Mesenchymal stem cell (in vitro differentiated cells and primary cell): ENCODE data around the gene COLGALT1.

Experiments
- DNase-seq: peaks from one replicate; pipeline ENCODE4 v3.0.0-alpha.2; 2013
- H2AFZ ChIP-seq: one replicate; pipeline ENCODE4 v1.6.1; 2013; ENCODE audit warnings: low read depth, mild to moderate bottlenecking, control low read depth, inconsistent platforms, low read length, moderate library complexity
- H2AK5ac ChIP-seq: 2 replicates; pipeline ENCODE4 v1.6.1; 2013; ENCODE audit warnings: low read length, moderate library complexity, mild to moderate bottlenecking, inconsistent platforms; ENCODE audit not compliant: severe bottlenecking
- H2BK120ac ChIP-seq: one replicate; pipeline ENCODE4 v1.6.1; 2013; ENCODE audit warnings: low read depth, mild to moderate bottlenecking, inconsistent platforms, low read length, moderate library complexity
- H2BK12ac ChIP-seq, 2 experiments: one replicate each; pipeline ENCODE4 v1.6.1; 2013; ENCODE audit warnings: inconsistent platforms in 2 of 2, low read length in 2 of 2, mild to moderate bottlenecking in 2 of 2, moderate library complexity in 2 of 2, control low read depth in 1 of 2
- H2BK15ac ChIP-seq: one replicate; pipeline ENCODE4 v1.6.1; 2013; ENCODE audit warnings: mild to moderate bottlenecking, low read depth, inconsistent platforms; ENCODE audit not compliant: poor library complexity, severe bottlenecking
- H2BK5ac ChIP-seq: 2 replicates; pipeline ENCODE4 v1.6.1; 2013; ENCODE audit warnings: low read depth, mild to moderate bottlenecking, low read length, control low read depth, inconsistent platforms; ENCODE audit not compliant: poor library complexity, severe bottlenecking
- H3K14ac ChIP-seq, 2 experiments: one replicate each; pipeline ENCODE4 v1.6.1; 2013; ENCODE audit warnings: inconsistent platforms in 2 of 2, low read length in 2 of 2, control low read depth in 1 of 2, mild to moderate bottlenecking in 1 of 2, moderate library complexity in 1 of 2
- H3K18ac ChIP-seq, 2 experiments: one replicate each; pipeline ENCODE4 v1.6.1; 2013; ENCODE audit warnings: inconsistent platforms in 2 of 2, low read length in 2 of 2, control low read depth in 1 of 2, low read depth in 1 of 2, mild to moderate bottlenecking in 1 of 2
- H3K23ac ChIP-seq, 2 experiments: one replicate each; pipeline ENCODE4 v1.6.1; 2013; ENCODE audit warnings: inconsistent platforms in 2 of 2, low read length in 2 of 2, mild to moderate bottlenecking in 2 of 2, moderate library complexity in 2 of 2, control low read depth in 1 of 2
- H3K27ac ChIP-seq: 2 replicates; pipeline ENCODE4 v1.5.1; 2013; ENCODE audit warnings: mild to moderate bottlenecking, moderate library complexity, low read length, control low read depth, inconsistent platforms; ENCODE audit not compliant: poor library complexity, severe bottlenecking
- H3K27me3 ChIP-seq, 2 experiments: 2 replicates each; pipeline versions ENCODE4 v1.6.1 to v1.7.0; 2013; ENCODE audit warnings: low read length in 2 of 2, mild to moderate bottlenecking in 2 of 2, moderate library complexity in 2 of 2, control low read depth in 1 of 2, inconsistent platforms in 1 of 2; ENCODE audit not compliant: control insufficient read depth in 1 of 2, insufficient read depth in 1 of 2
- H3K36me3 ChIP-seq, 2 experiments: 2 replicates each; pipeline versions ENCODE4 v1.6.1 to v1.7.0; 2013; ENCODE audit warnings: low read length in 2 of 2, control low read depth in 1 of 2, inconsistent platforms in 1 of 2, low read depth in 1 of 2, mild to moderate bottlenecking in 1 of 2; ENCODE audit not compliant: insufficient read depth in 2 of 2, control insufficient read depth in 1 of 2
- H3K4ac ChIP-seq, 2 experiments: one replicate each; pipeline ENCODE4 v1.6.1; 2013; ENCODE audit warnings: inconsistent platforms in 2 of 2, low read length in 2 of 2, mild to moderate bottlenecking in 2 of 2, moderate library complexity in 2 of 2, control low read depth in 1 of 2, low read depth in 1 of 2
- H3K4me1 ChIP-seq: 2 replicates; pipeline ENCODE4 v1.6.1; 2013; ENCODE audit warnings: low read depth, low read length, control low read depth; ENCODE audit not compliant: control insufficient read depth, insufficient read depth
- H3K4me2 ChIP-seq: 2 replicates; pipeline ENCODE4 v1.6.1; 2013; ENCODE audit warnings: low read length, mild to moderate bottlenecking, inconsistent platforms; ENCODE audit not compliant: poor library complexity, severe bottlenecking
- H3K4me3 ChIP-seq, 2 experiments: 2 replicates each; pipeline versions ENCODE4 v1.5.1 to v1.7.0; 2013; ENCODE audit warnings: low read length in 2 of 2, mild to moderate bottlenecking in 2 of 2, control low read depth in 1 of 2, low read depth in 1 of 2; ENCODE audit not compliant: insufficient read depth in 1 of 2
- H3K79me1 ChIP-seq: replicated peaks from 2 replicates; pipeline ENCODE4 v1.6.1; 2013; ENCODE audit warnings: mild to moderate bottlenecking, control low read depth, low read length, inconsistent platforms; ENCODE audit not compliant: poor library complexity, severe bottlenecking
- H3K9ac ChIP-seq: 2 replicates; pipeline ENCODE4 v1.7.0; 2013; ENCODE audit warnings: mild to moderate bottlenecking, low read length, moderate library complexity
- H3K9me3 ChIP-seq: 2 replicates; pipeline ENCODE4 v1.7.0; 2013; ENCODE audit warnings: mild to moderate bottlenecking, low read length; ENCODE audit not compliant: control insufficient read depth
- H4K8ac ChIP-seq: one replicate; pipeline ENCODE4 v1.6.1; 2013; ENCODE audit warnings: inconsistent platforms, mild to moderate bottlenecking, low read length, moderate library complexity
- H4K91ac ChIP-seq: one replicate; pipeline ENCODE4 v1.6.1; 2013; ENCODE audit warnings: mild to moderate bottlenecking, low read length, inconsistent platforms
- WGBS: methylation state at CpG from one replicate; pipeline ENCODE4 v1.1.7; 2013; ENCODE audit warnings: mixed read lengths; 5-methylcytosine and 5-hydroxymethylcytosine counted together

COLGALT1 gene

DNA sequence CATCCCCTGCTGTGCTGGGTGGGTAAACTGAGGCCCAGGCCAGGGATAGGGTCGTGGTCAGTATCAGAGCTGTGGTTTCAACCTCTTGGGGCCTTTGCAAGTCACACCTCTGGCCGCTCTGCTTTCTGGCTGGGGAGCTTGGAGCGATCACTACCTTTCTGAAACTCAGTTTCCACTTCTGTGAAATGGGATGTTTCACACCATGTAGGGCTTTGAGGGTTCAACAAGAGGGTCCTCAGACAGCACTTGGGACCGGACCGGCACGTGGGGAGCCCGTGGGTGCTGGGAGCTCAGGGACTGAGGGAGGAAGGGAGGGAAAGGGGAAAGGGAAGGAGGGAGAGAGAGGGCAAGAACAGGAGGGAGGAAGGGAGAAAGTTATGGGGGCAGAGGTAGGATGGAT, 22.9 kb upstream of the COLGALT1 start:
- Histone ChIP-seq H2BK120ac (no peak overlapping the region), H3K14ac (no peak overlapping the region), H2BK5ac (no peak overlapping the region), H3K4me1 (peaks cover 3% of the 10 kb centered on the region), H3K4me3 (no peak overlapping the region), H4K91ac (no peak overlapping the region), H4K8ac (no peak overlapping the region), H3K18ac (no peak overlapping the region), H2BK15ac (no peak overlapping the region), H2AK5ac (no peak overlapping the region), H3K27ac (no peak overlapping the region), H2BK12ac (no peak overlapping the region), H2AFZ (no peak overlapping the region), H3K4me2 (no peak overlapping the region), H3K36me3 (no peaks in the 10 kb centered on the region), H3K23ac (no peak overlapping the region), H3K27me3 (peaks cover 8 to 46% of the 10 kb centered on the region in 2 experiments), H3K9ac (no peak overlapping the region), H3K9me3 (peaks cover 12% of the 10 kb centered on the region), H3K79me1 (no peaks in the 10 kb centered on the region), H3K4ac (no peak overlapping the region)
- WGBS, result 68% methylated on average over 7 of the region's 7 CpGs
- DNase-seq, result no peak

DNA sequence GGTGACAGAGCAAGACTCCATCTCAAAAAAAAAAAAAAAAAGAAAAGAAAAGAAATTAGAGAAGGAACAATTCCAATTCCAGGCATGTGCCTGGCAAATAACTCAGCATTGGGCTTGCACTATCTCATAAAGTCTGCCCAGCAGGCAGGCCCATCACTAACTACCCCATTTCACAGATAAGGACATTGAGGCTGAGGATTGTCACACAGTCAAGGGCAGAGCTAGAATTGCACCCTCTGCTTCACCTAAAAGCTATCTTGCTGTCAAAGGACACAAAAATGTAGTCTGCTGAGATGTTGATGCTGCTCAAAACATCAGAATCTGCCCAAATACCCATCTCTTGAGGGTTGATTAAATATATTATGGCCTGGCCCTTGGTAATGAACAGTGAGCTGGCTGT, 20.7 kb upstream of the COLGALT1 start:
- Histone ChIP-seq H3K4me2 (no peak overlapping the region), H3K18ac (no peak overlapping the region), H3K27me3 (peaks cover 15 to 42% of the 10 kb centered on the region in 2 experiments), H2BK12ac (no peak overlapping the region), H4K91ac (no peak overlapping the region), H2BK120ac (no peak overlapping the region), H3K27ac (no peak overlapping the region), H3K4me3 (no peak overlapping the region), H2BK5ac (no peak overlapping the region), H4K8ac (no peak overlapping the region), H3K4me1 (peaks cover 14% of the 10 kb centered on the region), H3K14ac (no peak overlapping the region), H2BK15ac (no peak overlapping the region), H2AFZ (no peak overlapping the region), H3K23ac (no peak overlapping the region), H3K9me3 (no peaks in the 10 kb centered on the region), H3K79me1 (no peaks in the 10 kb centered on the region), H2AK5ac (no peak overlapping the region), H3K36me3 (no peaks in the 10 kb centered on the region), H3K4ac (no peak overlapping the region), H3K9ac (no peak overlapping the region)
- no peak for DNase-seq

DNA sequence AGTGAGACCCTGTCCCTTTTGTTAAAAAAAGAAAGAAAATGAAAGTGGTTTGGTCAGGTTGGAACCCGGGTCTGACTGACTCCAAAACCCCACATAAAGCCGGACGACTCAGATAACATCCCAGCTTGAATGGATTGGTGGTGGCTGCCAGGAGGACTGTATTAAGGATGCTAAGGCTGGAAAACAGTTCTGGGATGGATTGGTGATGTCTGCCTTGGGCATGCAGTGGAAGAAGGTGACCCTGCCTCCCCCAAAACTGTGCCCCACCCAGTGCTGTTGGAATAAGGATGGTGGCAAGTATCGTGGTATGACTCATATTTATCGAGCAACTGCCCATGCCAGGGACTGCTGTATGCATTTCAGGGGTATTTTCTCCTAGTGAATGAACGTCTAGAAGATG, 18.5 kb upstream of the COLGALT1 start:
- H3K4me1 ChIP-seq, result peaks cover 12% of the 10 kb centered on the region
- no peaks in the 10 kb centered on the region for H3K36me3 ChIP-seq
- H2AK5ac ChIP-seq, result no peak overlapping the region
- no peaks in the 10 kb centered on the region for H3K79me1 ChIP-seq
- no peak overlapping the region for H3K14ac ChIP-seq
- no peak overlapping the region for H2AFZ ChIP-seq
- H2BK12ac ChIP-seq, result no peak overlapping the region
- no peak overlapping the region for H2BK5ac ChIP-seq
- H3K4ac ChIP-seq, result no peak overlapping the region
- peaks cover 15 to 33% of the 10 kb centered on the region in 2 experiments for H3K27me3 ChIP-seq
- H2BK120ac ChIP-seq, result no peak overlapping the region
- 83% methylated on average over 6 of the region's 6 CpGs for WGBS
- no peak overlapping the region for H3K27ac ChIP-seq
- H3K4me3 ChIP-seq, result no peak overlapping the region
- H3K18ac ChIP-seq, result no peak overlapping the region
- no peak overlapping the region for H4K8ac ChIP-seq
- H2BK15ac ChIP-seq, result no peak overlapping the region
- DNase-seq, result no peak
- H3K4me2 ChIP-seq, result no peak overlapping the region
- no peak overlapping the region for H4K91ac ChIP-seq
- no peak overlapping the region for H3K9ac ChIP-seq
- peaks cover 2% of the 10 kb centered on the region for H3K9me3 ChIP-seq
- H3K23ac ChIP-seq, result no peak overlapping the region

DNA sequence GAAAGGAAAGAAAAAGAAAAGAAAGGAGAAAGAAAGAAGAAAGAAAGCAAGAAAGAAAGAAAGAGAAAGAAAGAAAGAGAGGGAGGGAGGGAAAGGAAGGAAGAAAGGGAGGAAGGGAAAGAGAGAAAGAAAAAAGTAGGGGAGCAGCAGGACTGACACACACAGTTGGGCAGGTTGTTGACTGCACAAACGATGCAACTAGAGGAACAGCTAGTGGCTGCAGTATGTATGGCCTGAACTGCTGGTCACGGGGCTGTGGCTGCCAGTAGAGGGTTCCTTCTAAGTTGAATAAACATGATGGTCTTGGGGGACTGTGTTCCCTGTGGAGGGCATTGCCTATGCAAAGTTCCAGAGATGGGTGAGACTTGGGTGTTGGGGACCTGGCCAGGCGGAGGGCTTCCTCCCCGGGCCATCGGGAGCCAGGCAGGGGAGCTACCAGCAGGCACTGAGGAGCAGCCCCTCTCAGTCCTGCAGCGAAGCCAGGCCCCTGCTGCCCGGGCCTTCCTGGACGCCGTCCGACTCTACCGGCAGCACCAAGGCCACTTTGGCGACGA, 16.7 kb upstream of the COLGALT1 start:
- H2BK12ac ChIP-seq, result no peak overlapping the region
- H3K27me3 ChIP-seq, result peaks cover 15 to 31% of the 10 kb centered on the region in 2 experiments
- peak overlapping the region; percentile 55 for H3K9ac ChIP-seq
- H4K91ac ChIP-seq, result no peak overlapping the region
- H3K4ac ChIP-seq, result no peak overlapping the region
- H3K79me1 ChIP-seq, result no peaks in the 10 kb centered on the region
- peak overlapping the region; percentile 73 for H3K4me2 ChIP-seq
- H3K27ac ChIP-seq, result no peak overlapping the region
- no peak overlapping the region for H3K23ac ChIP-seq
- H4K8ac ChIP-seq, result no peak overlapping the region
- H2BK15ac ChIP-seq, result peak overlapping the region; percentile 44
- peak overlapping the region in 1 of 2 experiments; percentile 47 for H3K18ac ChIP-seq
- WGBS, result 11% methylated on average over 13 of the region's 13 CpGs
- peaks cover 2% of the 10 kb centered on the region for H3K9me3 ChIP-seq
- H3K4me1 ChIP-seq, result peaks cover 12% of the 10 kb centered on the region
- no peaks in the 10 kb centered on the region for H3K36me3 ChIP-seq
- no peak overlapping the region for H2AK5ac ChIP-seq
- peak overlapping the region in 1 of 2 experiments; percentile 18 for H3K14ac ChIP-seq
- H3K4me3 ChIP-seq, result peak overlapping the region; percentile 26 to 72
- DNase-seq, result peak; percentile 36
- no peak overlapping the region for H2BK5ac ChIP-seq
- no peak overlapping the region for H2BK120ac ChIP-seq
- H2AFZ ChIP-seq, result no peak overlapping the region
